Upper lobe of left lung (tissue), 6 donors: ENCODE measurements around the gene EYA4. TPM values are rescaled to one million over a fixed set of nuclear protein-coding genes. Genes with fewer than 3 reads are reported as not detected.

Experiments used
- ATAC-seq, 2 donors: fragments of 200-7000 bp; cut with Tn5 transposase; one replicate each; pipeline ENCODE4 v1.9.1; 2022; ENCODE audit warnings: mild to moderate bottlenecking in 2 of 2, moderate library complexity in 2 of 2; ENCODE audit not compliant: low FRiP score in 2 of 2
- DNase-seq, 2 donors: peaks; one replicate each; pipeline ENCODE4 v3.0.0-alpha.2; 2019 to 2020
- H3K27ac ChIP-seq, 4 donors: fragments of 200-600 bp; sonication (generic); one replicate each; pipeline ENCODE4 v1.5.1; 2016 to 2019
- H3K27me3 ChIP-seq, 4 donors: fragments of 200-600 bp; sonication (generic); one replicate each; pipeline ENCODE4 v1.5.1; 2017 to 2019
- H3K36me3 ChIP-seq, 4 donors: fragments of 200-600 bp; sonication (generic); one replicate each; pipeline ENCODE4 v1.5.1; 2016 to 2019
- H3K4me1 ChIP-seq, 4 donors: fragments of 200-600 bp; sonication (generic); one replicate each; pipeline ENCODE4 v1.5.1; 2018 to 2019
- H3K4me3 ChIP-seq, 4 donors: fragments of 200-600 bp; sonication (generic); one replicate each; pipeline ENCODE4 v1.5.1; 2017 to 2019; ENCODE audit warnings: mild to moderate bottlenecking in 2 of 4, moderate library complexity in 1 of 4
- H3K9me3 ChIP-seq, 4 donors: fragments of 200-600 bp; sonication (generic); one replicate each; pipeline ENCODE4 v1.5.1; 2018 to 2019
- CTCF ChIP-seq, 6 experiments: fragments of 450-650 bp in 4 of 6; fragments of 200-600 bp in 2 of 6; sonication (generic) in 2 of 6; IDR thresholded peaks; one replicate each; pipeline ENCODE4 v1.5.1; 2016 to 2019; ENCODE audit warnings: antibody characterized with exemption in 6 of 6
- EP300 ChIP-seq, 4 donors: sonication (generic); formaldehyde crosslinking; IDR thresholded peaks; one replicate each; pipeline ENCODE4 v1.5.1; 2017; ENCODE audit warnings: antibody characterized with exemption in 4 of 4, control low read depth in 2 of 4
- POLR2A ChIP-seq, 4 donors: fragments of 450-650 bp; IDR thresholded peaks; one replicate each; pipeline ENCODE4 v1.5.1; 2016 to 2017; ENCODE audit warnings: antibody characterized with exemption in 4 of 4, mild to moderate bottlenecking in 2 of 4
- POLR2AphosphoS5 ChIP-seq, 2 donors: sonication (generic); formaldehyde crosslinking; IDR thresholded peaks; one replicate each; pipeline ENCODE4 v1.5.1; 2017; ENCODE audit warnings: antibody characterized with exemption in 2 of 2
- WGBS, 2 donors: methylation state at CpG; one replicate each; pipeline ENCODE4 v1.1.5; 2017 to 2018; 5-methylcytosine and 5-hydroxymethylcytosine counted together
- total RNA-seq, 6 donors: library from RNA; depleted of rRNA in 4 of 6; stranded (reverse); fragments of >200 nt in 4 of 6; gene quantifications; one replicate each; pipeline versions ENCODE4 v1.1.0 to v1.2.1, GENCODE V29; 2016 to 2021
- donor health status: DM: no; HTN: no; CAD: no; lungs with moderate emphysema.
- donor health status: DM: no; HTN: yes; CAD: no; lungs with severe emphysema.

The EYA4 gene
- total RNA-seq, 6 donors from 2014 or later: 1.0 to 8.9 (median 4.2) TPM

GRCh38 chr6:133202610-133203343 is 38.4 kb upstream of the EYA4 start:
- peak in 1 of 2 donors; percentile 36 for ATAC-seq
- Histone ChIP-seq H3K36me3 (no peaks in the 10 kb centered on the region), H3K9me3 (no peaks in the 10 kb centered on the region), H3K27ac (no peak overlapping the region), H3K27me3 (no peaks in the 10 kb centered on the region), H3K4me1 (no peaks in the 10 kb centered on the region), H3K4me3 (no peak overlapping the region)
- DNase-seq: no peak
- TF ChIP-seq CTCF (IDR thresholded peaks at IDR 0.05) (no peak), POLR2AphosphoS5 (IDR thresholded peaks at IDR 0.05) (no peak), POLR2A (IDR thresholded peaks at IDR 0.05) (no peak), EP300 (IDR thresholded peaks at IDR 0.05) (no peak)
- WGBS, 2 donors: 60 to 81% methylated on average over 4 of the region's 4 CpGs

- peak in 1 of 2 donors; percentile 24 for ATAC-seq
- no peaks in the 10 kb centered on the region for H3K9me3 ChIP-seq
- 76 to 77% methylated on average over 5 of the region's 5 CpGs for WGBS, 2 donors
- no peaks in the 10 kb centered on the region for H3K27me3 ChIP-seq
- H3K4me3 ChIP-seq: no peak overlapping the region
- DNase-seq: no peak
- no peaks in the 10 kb centered on the region for H3K4me1 ChIP-seq
- H3K27ac ChIP-seq: no peak overlapping the region
- H3K36me3 ChIP-seq: no peaks in the 10 kb centered on the region
- TF ChIP-seq EP300 (IDR thresholded peaks at IDR 0.05): no peak
- TF ChIP-seq POLR2A (IDR thresholded peaks at IDR 0.05): no peak
- no peak for TF ChIP-seq POLR2AphosphoS5 (IDR thresholded peaks at IDR 0.05)
- TF ChIP-seq CTCF (IDR thresholded peaks at IDR 0.05): no peak
These were observed 37.8 kb upstream of the EYA4 start for GRCh38 chr6:133203344-133203697.

GRCh38 chr6:133205304-133205703 is 35.9 kb upstream of the EYA4 start:
- Histone ChIP-seq H3K9me3 (no peaks in the 10 kb centered on the region), H3K4me1 (no peaks in the 10 kb centered on the region), H3K36me3 (no peaks in the 10 kb centered on the region), H3K4me3 (no peak overlapping the region), H3K27ac (no peak overlapping the region), H3K27me3 (no peaks in the 10 kb centered on the region)
- no peak for TF ChIP-seq EP300 (IDR thresholded peaks at IDR 0.05)
- no peak for TF ChIP-seq POLR2A (IDR thresholded peaks at IDR 0.05)
- TF ChIP-seq POLR2AphosphoS5 (IDR thresholded peaks at IDR 0.05): no peak
- TF ChIP-seq CTCF (IDR thresholded peaks at IDR 0.05): no peak
- ATAC-seq (no peak), DNase-seq (no peak)

GRCh38 chr6:133206942-133207341 is 34.2 kb upstream of the EYA4 start:
- Histone ChIP-seq H3K27ac (no peak overlapping the region), H3K4me1 (no peaks in the 10 kb centered on the region), H3K27me3 (no peaks in the 10 kb centered on the region), H3K36me3 (no peaks in the 10 kb centered on the region), H3K4me3 (no peak overlapping the region), H3K9me3 (no peaks in the 10 kb centered on the region)
- TF ChIP-seq EP300 (IDR thresholded peaks at IDR 0.05): no peak
- TF ChIP-seq POLR2AphosphoS5 (IDR thresholded peaks at IDR 0.05): no peak
- TF ChIP-seq CTCF (IDR thresholded peaks at IDR 0.05): no peak
- TF ChIP-seq POLR2A (IDR thresholded peaks at IDR 0.05): no peak
- DNase-seq (no peak), ATAC-seq (no peak)
- WGBS, 2 donors: 70 to 80% methylated on average over 5 of the region's 5 CpGs

GRCh38 chr6:133207754-133208153 is 33.4 kb upstream of the EYA4 start:
- Histone ChIP-seq H3K27me3 (no peaks in the 10 kb centered on the region), H3K4me3 (no peak overlapping the region), H3K27ac (no peak overlapping the region), H3K4me1 (no peaks in the 10 kb centered on the region), H3K9me3 (no peaks in the 10 kb centered on the region), H3K36me3 (no peaks in the 10 kb centered on the region)
- DNase-seq: no peak
- no peak for TF ChIP-seq EP300 (IDR thresholded peaks at IDR 0.05)
- TF ChIP-seq CTCF (IDR thresholded peaks at IDR 0.05): no peak
- TF ChIP-seq POLR2AphosphoS5 (IDR thresholded peaks at IDR 0.05): no peak
- TF ChIP-seq POLR2A (IDR thresholded peaks at IDR 0.05): no peak
- ATAC-seq: no peak
